ENCODE results near the gene CAMK1.

GRCh38 chr3:9757427-9757826, 12.3 kb downstream of the CAMK1 start:
- TF ChIP-seq POLR2A (IDR thresholded peaks at IDR 0.05; ENCODE audit: extremely low read depth, insufficient read length) (no peak), CTCF (IDR thresholded peaks at IDR 0.05; ENCODE audit: low read depth, low read length) (no peak), MAX (IDR thresholded peaks at IDR 0.05; ENCODE audit: low read depth, low read length) (no peak), MYC (IDR thresholded peaks at IDR 0.05; ENCODE audit: low read depth, low read length) (no peak)
